Measurements from ENCODE around the gene HDAC7.

HDAC7 gene

DNA sequence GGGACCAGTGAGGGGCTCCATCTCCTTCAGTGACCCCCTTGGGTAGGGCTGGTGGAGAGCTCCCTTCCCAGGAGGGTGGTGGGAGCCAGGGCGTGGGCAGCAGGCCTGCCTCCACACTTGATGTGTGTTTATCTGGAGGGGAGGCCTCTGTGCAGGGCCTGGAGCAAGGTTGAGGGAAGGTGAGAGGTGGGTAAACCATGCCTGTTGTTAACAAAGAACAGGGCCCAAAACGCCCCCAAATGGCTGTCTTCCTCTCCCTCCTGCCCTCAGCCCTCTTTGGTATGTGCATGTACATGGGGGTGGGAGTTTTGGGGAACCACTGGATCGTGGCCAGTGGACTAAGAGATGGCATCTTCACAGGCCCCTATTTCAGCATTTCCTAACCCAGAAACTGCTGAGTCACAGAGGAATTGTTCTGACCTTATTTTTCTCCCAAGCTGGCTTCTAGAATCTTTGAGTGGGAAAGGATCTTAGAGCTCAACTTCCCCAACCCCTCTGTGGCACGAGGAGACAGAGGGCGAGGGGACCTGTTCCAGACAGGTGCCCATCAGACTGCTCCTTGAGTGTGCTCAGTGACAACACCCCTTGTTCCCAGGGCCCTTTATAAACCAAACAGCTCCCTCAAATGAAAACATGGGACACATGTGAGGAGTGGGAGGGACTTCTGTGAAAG is 43.1 kb downstream of the HDAC7 start:
- DNase-seq = no peak

DNA sequence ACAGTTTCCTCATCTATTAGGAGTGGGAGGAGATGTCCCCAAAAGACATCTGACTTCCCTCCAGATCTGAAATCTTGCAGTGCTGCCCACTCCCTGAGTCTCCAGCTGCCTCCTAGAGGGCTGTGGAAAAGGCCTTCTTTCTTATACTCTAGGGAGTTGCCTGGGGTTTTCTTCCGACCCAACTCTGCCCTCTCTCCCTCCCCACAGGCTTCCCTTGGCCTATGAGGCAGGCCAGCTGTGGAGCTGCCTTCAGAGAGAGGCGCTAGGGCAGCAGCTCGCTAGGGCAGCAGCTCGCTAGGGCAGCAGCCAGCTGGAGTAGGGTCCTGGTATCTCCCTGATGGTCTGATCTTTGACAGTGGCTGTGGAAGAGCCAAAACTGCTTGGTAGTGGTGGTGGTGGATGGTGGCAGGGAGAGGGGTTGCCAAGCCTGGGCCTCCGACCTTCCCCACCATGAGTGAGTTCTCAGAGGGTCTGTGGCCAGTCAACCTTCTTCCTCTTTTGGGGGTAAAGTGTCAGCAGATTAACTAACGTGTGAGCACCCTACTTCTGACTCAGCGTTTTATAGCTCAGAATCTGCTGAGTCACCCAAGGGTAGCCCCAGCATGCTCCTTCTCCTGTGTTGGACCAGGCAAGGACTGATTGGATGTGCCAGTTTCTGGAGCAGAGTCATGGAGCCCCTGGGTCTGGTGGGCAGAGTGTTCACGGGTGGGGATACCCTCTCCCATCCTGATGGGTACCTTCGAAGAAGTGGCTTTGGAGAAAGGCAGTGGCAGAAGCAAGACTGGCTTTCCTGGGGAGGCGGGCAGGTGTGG is 44.4 kb downstream of the HDAC7 start:
- no peak for DNase-seq

DNA sequence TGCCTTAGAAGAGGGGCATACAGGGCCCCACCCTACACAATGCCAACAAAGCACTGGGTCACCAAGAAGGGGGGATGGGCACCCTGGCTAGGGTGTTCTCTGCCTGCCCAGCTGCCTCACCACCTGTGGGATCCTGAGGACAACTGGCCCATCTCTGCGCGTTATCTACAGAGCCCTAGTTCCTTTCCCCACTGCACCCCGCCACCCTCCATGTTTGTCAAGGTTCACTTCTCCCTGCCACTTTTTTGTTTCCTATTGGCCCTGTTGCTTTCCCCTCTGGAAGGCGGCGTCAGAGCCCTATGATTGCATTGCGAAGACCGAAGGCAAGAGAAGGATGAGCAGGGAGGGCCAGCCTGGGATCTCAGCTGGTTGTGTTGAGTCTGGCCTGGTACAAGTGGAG is 45.0 kb downstream of the HDAC7 start:
- no peak for DNase-seq

DNA sequence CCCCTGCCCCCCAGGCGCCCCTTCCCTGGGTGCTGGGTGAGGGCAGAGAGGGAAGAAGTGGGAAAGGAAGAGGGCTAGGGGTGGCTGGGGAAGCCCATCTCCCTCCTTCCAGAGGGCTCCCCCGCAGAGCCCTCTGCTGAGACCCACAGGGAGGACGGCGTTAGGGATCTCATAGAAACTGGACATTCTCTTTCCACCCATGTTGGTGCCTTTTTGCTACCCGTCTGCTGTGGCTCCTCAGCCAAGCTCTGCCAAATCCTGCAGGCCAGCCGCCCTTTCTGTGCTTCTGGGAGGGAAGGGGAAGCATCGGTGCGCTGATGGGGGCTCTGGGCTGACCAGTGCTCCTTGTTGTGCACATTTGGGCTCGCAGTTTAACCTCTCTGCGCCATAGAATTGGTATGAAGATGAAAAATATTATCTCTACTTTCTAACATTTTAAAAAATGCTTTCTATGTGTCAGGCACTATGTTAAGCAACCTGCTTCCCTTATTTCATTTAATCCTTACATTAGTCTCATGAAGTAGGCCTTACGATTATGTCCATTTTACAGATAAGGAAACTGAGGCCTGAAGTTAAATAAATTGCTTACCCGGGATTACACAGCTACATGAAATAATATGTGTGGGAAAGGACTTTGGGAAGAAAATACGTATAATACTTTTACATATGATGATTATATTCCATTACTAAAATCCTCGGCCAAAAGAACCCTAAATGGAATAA is 45.7 kb downstream of the HDAC7 start:
- no peak for DNase-seq

DNA sequence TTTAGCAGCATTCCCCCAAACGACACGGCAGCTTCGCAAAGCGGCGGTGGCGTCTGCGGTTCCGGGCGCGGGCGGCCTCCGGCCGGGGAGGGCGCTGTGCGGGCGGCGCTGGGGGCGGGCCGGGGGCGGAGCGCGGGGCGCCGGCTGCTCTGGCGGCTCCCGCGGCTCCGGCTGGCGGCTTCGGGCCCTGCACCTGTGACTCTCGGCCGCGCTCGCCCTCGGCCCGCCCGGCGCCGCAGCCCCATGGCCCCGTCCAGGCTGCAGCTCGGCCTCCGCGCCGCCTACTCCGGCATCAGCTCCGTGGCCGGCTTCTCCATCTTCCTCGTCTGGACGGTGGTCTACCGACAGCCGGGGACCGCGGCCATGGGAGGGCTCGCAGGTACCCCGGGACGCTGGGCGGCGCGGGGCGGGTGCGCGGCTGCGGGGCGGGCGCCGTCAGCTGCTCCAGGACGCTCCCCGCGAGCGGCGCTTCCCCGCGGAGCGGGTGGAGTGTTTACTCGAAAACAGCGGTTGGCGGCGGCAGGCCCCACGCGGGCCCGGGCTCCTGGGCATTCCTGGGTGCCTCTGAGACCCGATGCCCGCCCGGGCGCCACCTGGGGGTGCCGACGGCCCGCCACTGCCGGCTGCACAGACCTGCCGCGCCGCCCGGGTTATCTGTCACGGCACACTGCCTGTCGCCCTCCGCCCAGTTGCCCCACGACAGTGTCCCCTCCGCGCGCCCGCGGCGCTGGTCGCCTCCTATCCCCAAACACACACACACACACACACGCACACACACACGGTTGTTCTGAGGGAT is 46.4 kb downstream of the HDAC7 start, which contains the start of gene SLC48A1:
TSS of gene SLC48A1 (plus strand) at position 177 of the 796 bp plus-strand sequence. CDS start at position 244, 67 bp downstream.
- DNase-seq = peak; percentile 76

DNA sequence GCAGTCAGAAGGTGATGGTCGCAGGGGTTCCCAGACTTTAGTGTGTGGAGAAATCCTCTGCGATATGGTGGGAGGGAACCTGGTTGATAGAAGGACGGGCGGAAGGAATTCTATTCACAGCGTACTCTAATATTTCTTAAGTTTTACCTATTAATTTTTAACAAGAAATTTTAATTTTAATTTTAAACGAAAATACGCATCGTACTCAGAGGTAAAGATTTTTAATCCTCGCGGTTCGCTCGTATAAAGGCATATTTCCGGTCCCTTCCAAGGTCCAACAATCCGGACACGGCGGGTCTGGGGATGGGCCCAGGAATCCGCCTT is 47.0 kb downstream of the HDAC7 start:
- DNase-seq = no peak

DNA sequence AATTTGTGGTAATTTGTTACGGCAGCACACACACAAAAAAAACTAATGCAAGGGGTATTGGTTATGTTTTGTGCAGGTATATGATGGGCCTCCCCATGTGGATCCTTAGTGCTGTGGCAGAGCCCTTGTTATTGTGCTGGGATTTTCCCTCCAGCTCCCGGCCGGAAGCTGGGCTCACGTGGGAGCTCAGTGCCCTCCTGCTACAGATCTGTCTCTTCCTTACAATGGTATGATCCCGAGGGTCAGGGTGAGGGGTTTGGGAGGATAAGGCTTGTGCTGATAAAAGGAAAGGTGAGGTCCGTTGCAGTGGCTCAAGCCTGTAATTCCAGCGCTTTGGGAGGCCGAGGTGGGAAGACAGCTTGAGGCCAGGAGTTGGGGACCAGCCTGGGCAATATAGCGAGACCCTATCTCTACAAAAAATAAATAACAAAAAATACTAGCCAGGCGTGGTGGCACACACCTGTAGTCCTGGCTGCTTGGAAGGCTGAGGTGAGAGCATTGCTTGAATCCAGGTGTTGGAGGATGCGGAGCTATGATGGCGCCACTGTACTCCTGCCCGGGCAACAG is 47.5 kb downstream of the HDAC7 start:
- DNase-seq = no peak

DNA sequence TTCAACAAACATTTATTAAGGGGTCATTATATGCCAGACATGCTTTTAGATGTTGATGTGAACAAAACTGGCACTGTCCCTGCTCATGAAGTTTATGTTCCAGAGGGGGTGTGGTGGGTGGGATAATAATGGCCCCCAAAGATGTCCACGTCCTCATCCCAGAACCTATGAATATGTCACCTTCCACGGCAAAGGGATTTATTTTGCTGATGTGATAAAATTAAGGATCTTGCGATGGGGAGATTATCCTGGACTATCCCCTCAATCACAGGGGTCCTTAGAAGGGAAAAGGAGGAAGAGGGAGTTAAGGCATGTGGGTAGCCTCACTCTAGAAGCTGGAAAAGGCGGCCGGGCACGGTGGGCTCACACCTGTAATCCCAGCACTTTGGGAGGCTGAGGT is 48.4 kb downstream of the HDAC7 start:
- DNase-seq = no peak

DNA sequence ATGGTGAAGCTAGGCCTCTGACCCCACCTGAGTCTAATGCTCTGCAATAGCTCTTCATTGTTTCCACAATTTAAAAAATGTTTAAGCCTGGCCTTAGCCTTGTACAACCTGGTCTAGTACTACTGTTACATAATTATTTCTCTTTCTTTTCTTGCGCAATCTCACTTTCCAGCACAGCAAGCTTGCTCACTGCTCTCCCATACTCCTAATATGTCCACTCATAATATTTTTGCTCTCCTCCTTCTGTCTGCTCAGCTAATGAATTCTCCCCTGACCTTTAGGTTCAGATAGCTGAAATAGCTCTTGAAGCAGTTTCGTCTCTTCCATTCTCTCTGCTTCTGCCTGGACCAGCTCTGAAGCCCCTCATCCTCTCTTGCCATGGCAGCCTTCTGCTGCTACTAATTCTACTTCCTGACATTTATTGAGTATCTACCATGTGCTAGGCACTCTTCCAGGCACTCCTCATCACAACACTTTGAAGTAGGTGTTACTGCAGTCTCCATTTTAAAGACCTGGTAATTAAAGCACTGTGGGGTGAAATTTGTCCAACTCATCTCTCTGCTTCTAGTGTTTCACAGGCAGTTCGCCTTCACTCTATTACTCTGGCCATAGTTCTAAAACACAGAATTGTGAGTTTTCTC is 49.5 kb downstream of the HDAC7 start:
- no peak for DNase-seq

DNA sequence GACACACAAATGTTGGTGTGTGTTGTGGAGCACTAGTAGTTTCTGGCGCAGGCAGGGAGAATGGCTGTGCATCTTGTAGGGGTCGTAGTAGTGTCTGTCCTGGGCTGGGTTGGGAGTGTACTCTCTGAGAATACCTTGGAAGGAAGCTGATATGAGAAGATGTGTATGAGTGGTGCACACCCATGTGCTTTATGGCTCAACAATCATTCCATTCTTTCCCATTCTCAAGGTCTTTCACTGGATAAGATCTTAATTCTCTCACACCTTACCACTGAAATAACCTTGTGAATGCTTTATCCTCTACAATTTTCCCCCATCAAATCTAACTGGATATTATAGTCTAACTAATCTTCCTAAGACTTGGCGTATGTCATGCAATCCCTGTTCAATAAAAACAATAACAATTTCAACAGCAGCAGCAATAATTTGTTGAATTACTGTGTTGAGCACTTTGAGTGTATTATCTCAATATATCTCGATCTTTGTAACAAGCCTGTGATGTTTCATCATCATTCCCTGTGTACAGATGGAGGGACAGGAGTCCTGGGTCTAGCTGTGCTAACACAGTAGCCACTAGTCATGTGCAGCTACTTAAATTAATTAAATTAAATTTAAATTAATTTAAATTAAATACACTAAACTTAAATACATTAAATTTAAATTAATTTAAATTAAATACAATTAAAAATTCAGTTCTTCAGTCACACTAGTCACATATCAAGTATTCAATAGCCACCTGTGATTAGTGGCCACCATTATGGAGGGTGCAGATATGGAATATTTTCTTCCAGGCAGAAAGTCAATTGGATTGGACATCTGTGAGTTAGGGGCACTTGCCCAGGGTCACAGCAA is 50.2 kb downstream of the HDAC7 start:
- no peak for DNase-seq

DNA sequence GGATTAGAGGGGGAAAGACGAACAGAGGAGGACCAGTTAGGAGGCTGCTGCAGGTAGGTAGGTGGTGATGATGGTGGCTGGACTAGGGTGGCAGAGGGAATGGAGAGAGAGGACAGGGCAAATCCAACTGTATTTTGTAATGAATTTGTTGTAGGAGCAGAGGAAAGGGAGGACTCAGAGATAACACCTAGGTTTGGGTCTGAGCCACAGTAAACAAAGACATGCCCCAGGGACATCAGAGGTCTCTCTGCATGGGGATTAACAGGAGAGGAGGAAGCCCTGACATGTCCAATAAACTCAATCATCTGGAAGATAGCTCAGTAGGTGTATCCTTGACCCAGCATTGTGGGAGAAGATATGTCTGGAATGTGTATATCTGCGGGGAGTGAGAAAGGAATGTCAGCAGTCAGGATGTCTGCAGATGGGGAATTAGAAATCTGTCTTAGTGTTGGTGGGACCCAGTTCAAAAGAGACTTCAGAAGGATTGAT is 51.3 kb downstream of the HDAC7 start:
- DNase-seq = no peak

DNA sequence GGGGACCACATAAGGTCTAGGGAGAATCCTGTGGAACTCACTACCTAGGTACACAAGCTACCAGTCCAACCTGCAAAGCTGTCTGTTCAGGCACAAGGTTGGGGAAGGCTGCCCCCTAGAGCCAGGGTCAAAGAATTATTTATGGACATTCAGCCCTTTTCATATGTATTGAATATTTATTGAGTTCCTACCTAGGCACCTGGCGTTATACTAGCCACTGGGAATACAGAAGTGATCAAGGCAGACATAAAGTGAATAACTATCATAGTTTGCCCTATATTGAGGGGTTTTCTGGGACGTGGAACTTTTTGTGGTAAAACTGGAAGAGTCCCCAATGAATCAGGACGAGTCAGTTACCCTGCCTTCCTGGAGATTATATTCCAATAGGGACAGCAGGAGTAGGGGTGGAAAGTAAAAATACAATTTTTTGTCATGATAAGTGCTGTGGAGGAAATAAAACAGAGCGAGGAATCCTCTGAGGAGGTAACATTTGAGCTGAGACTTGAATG is 52.4 kb downstream of the HDAC7 start:
- peak; percentile 80 for DNase-seq

DNA sequence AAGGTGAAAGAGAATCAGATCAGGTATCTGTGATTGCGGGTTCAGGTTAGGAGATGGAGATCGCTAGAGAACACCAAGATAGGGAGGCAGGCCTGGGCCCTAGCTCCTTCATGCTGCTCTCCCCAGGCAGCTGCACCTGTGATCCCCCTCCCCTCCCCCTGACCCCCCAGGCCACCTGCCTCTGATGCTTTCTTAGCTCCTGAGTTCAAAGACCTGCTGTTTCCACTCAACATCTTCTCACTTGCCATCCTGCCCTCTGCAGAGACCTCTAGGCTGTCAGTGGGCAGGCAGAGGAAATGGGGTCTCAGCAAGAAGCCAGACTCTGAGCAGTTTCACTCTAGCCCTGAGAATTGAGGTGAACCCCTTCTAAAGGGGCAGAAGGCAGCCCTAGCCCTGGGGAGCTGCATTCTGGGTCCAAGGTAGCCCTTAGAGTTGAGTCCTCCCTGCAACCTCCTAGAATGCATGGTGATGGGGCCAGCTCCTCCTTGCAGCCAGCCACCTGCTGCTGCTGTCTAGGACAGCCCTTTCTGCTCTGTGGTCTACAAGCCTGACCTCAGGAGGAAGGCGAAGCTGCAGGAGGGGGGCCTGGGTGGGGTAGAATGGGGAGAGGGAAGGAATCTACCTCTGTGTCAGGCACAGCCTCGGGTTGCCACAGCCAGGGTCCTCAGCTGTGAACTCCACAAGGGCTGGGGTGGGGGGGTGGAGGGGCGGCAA is 53.0 kb downstream of the HDAC7 start:
- no peak for DNase-seq

DNA sequence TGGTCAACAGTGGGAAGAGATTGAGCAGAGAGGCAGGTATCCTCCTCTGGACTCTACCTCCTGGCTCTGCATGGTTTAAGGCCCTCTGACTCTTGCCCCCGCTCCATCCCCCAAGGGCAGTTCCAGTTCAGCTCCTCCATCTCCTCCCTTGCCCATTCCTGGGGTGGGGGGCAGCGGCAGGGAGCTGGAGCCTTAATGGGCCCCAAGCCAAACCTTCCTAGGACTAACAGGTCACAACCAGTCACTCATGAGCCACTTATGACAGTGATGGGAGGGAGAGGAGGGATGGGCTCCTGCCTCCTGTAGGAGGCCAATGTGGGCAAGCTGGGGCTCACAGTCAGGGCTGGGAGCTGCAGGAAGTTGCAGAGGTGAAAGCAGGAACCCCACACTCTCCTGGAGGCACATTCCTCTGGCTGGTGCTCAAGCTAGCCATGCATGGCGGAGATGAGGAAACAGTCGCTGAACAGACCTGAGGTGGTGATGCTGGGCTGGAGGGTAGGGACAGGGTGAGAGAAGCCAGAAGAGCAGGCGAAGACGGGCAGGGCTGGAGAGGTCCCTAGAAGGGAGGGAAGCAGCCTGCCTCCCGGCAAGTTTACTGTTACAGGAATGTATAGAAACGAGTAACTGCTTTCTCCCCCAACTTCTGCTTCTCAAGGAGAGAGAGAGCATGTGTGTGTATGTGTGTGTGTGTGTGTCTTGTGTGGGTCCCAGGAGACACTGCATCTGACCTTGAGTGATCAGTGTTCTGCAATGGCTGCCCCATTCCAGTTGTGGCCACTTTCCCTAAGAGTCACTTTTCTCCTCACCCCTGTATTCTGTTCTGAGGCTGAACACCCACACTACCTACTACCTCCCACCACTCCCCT is 56.0 kb downstream of the HDAC7 start:
- DNase-seq = no peak

DNA sequence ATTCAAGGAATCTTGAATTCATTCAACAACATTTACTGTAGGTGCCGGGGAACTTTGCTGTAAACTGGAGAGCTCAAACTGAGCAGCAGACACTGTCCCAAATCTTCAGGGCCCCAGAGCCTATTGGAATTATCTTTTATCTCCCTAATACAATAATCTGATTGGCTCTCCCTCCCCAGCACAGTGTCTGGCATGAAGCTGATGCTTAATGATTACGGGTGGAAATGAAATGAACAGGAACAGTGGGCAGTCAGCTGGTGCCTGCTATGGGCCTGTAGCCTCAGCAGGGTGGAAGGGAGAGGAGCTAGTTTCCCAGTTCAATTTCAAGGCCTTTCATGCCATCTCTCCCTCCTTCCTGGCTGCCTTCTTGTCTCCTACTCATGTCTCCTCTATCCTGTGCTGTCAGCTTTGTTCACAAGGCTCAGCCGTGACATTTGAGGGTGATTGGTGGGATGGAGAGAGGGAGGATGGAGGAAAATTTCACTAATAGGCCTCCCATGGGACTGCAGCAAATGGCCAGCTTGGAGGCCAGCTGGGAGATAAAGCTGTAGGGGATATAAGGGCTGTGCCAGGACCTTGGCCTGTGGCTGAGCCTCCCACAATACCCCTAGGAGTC is 56.7 kb downstream of the HDAC7 start:
- no peak for DNase-seq

DNA sequence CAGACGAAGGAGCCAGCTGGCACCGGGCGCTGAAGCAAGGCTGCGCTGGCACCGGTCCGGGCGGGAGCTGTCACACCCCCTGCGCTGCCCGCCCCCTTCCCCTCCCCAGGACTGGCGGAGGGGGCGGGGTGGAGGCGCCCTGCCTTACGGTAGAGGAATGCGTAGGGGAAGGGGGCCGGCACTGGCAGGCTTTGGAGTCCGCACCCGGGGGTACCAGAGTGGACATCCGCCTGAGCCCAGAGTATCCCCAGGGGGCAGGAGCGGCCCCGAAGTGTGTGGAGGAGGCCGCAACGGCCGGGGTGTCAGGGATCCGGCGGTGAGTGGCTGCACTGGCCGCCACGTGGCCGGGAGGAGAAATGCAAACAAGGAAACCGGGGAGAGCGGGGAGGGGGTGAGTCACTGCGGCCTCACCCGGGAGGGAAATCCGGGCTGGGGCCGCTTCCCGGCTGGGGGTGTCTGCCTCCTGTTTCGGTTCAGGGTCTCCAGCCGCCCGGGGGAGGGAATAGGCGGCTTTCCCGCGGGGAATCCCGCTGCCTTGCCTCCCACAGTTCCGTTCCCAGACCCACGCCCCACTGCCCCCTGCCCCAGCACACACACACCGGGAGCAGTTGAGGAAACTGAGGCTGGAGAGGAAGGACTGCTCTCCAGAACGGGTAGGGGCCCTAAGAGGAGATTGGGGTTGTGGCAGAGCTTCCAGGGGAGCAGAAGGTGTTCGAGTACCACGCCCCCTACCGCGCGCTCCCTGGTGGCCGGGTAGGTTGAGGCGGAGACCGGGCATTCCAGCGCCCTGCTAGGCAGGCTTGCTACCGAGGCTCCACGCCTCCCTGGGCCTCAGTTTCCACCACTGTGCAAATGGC is 60.6 kb downstream of the HDAC7 start, which contains the start of gene RAPGEF3:
TSS of gene RAPGEF3 (minus strand) at position 47 of the 857 bp plus-strand sequence. CDS start 324 bp downstream, outside the sequence.
- peak; percentile 68 for DNase-seq

DNA sequence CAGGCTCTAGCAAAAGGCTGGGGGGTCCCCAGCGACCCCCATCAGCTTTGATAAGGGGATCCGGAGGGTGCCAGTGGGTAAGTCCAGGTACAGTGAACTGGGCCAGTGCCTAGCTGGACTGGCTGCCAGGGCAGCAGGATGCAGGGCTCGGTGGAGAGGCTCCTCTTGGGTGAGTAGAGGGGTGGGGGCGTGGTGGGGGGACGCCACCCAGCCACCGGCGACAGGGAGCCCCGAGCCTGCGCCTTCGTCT is 61.2 kb downstream of the HDAC7 start:
- no peak for DNase-seq
